Thyroid gland (tissue), 4 donors: ENCODE data around the gene CORO1A. TPM values are rescaled to one million over a fixed set of nuclear protein-coding genes. Genes with fewer than 3 reads are reported as not detected.

Experiments
- DNase-seq, 2 donors: peaks; one replicate each; pipeline ENCODE4 v3.0.0-alpha.2; 2019
- H3K27ac ChIP-seq, 3 donors: fragments of 200-600 bp; sonication (generic); 1 replicate in 2 of 3; 2 replicates in 1 of 3; pipeline ENCODE4 v1.5.1; 2016 to 2019; ENCODE audit warnings: mild to moderate bottlenecking in 1 of 3, moderate library complexity in 1 of 3
- H3K27me3 ChIP-seq: fragments of 200-600 bp; sonication (generic); one replicate; pipeline ENCODE4 v1.5.1; 2019
- H3K36me3 ChIP-seq, 2 donors: fragments of 200-600 bp; sonication (generic); one replicate each; pipeline ENCODE4 v1.5.1; 2016 to 2019
- H3K4me1 ChIP-seq, 2 donors: fragments of 200-600 bp; sonication (generic); one replicate each; pipeline ENCODE4 v1.5.1; 2017 to 2019
- H3K4me3 ChIP-seq, 3 donors: fragments of 200-600 bp; sonication (generic); replicated peaks in 1 of 3; 1 replicate in 2 of 3; 2 replicates in 1 of 3; pipeline ENCODE4 v1.5.1; 2016; ENCODE audit warnings: mild to moderate bottlenecking in 1 of 3
- H3K9me3 ChIP-seq: fragments of 200-600 bp; sonication (generic); one replicate; pipeline ENCODE4 v1.5.1; 2017
- CTCF ChIP-seq, 6 experiments: fragments of 200-600 bp in 3 of 6; fragments of 450-650 bp in 3 of 6; sonication (generic) in 3 of 6; IDR thresholded peaks; one replicate each; pipeline ENCODE4 v1.5.1; 2016 to 2019; ENCODE audit warnings: antibody characterized with exemption in 6 of 6, mild to moderate bottlenecking in 2 of 6, inconsistent platforms in 1 of 6, moderate library complexity in 1 of 6
- POLR2A ChIP-seq, 2 donors: fragments of 450-650 bp; IDR thresholded peaks; one replicate each; pipeline ENCODE4 v1.6.1; 2017; ENCODE audit warnings: antibody characterized with exemption in 2 of 2, mild to moderate bottlenecking in 2 of 2, moderate library complexity in 1 of 2
- WGBS, 2 donors: methylation state at CpG; one replicate each; pipeline ENCODE4 v1.1.5; 2017; 5-methylcytosine and 5-hydroxymethylcytosine counted together
- intact Hi-C: fragments of 100-400 bp; cut with DNase I; formaldehyde crosslinking; loops from one replicate; pipeline ENCODE4 v1.15.1; 2023
- total RNA-seq, 4 donors: library from RNA; depleted of rRNA; stranded (reverse); fragments of >200 nt; gene quantifications; one replicate each; pipeline ENCODE4 v1.2.3, GENCODE V29; 2016

The CORO1A gene
- 10 to 100 TPM in 3 of 4 donors, 1 to 10 TPM in 1; 7.3 to 14.8 (median 11.2) TPM for total RNA-seq

GRCh38 chr16:30183233-30184095, at the start of gene CORO1A:
TSS of gene CORO1A (plus strand) at chr16:30183602. CDS start at chr16:30185210, 1,608 bp downstream.
- peak; percentile 75 to 82 for DNase-seq

GRCh38 chr16:30136971-30137605, 46.3 kb upstream of the CORO1A start:
- Histone ChIP-seq H3K36me3 (no peaks in the 10 kb centered on the region), H3K4me3 (no peak overlapping the region), H3K9me3 (no peaks in the 10 kb centered on the region), H3K27ac (no peak overlapping the region), H3K4me1 (peaks cover 0 to 11% of the 10 kb centered on the region in 2 donors), H3K27me3 (no peaks in the 10 kb centered on the region)
- TF ChIP-seq POLR2A (IDR thresholded peaks at IDR 0.05) (no peak), CTCF (IDR thresholded peaks at IDR 0.05) (no peak)
- intact Hi-C loops, result no loop called here
- no peak for DNase-seq
- 83 to 86% methylated on average over 11 of the region's 11 CpGs for WGBS, 2 donors

More at GRCh38 chr16:30183233-30184095, at the start of gene CORO1A:
- peak within 1 kb of the TSS; percentile 51 to 68 (median 53) for H3K27ac ChIP-seq
- no peaks in the 10 kb centered on the region for H3K9me3 ChIP-seq
- H3K36me3 ChIP-seq, result no peaks in the 10 kb centered on the region
- WGBS, 2 donors, result 3 to 10% methylated on average over 8 to 15 of the region's 81 CpGs
- intact Hi-C loops, result no loop called here
- TF ChIP-seq POLR2A (IDR thresholded peaks at IDR 0.05) (peak in 1 of 2 donors; percentile 51), CTCF (IDR thresholded peaks at IDR 0.05) (no peak)
- peaks cover 7 to 10% of the 10 kb centered on the region in 2 donors for H3K4me1 ChIP-seq
- H3K4me3 ChIP-seq, result peak within 1 kb of the TSS; percentile 27 to 41 (median 35)
- H3K27me3 ChIP-seq, result no peaks in the 10 kb centered on the region

- H3K27me3 ChIP-seq, result no peaks in the 10 kb centered on the region
- no peaks in the 10 kb centered on the region for H3K9me3 ChIP-seq
- WGBS, 2 donors, result 76 to 85% methylated on average over 8 of the region's 8 CpGs
- TF ChIP-seq POLR2A (IDR thresholded peaks at IDR 0.05) (no peak), CTCF (IDR thresholded peaks at IDR 0.05) (no peak)
- no peak overlapping the region for H3K27ac ChIP-seq
- no peak overlapping the region for H3K4me3 ChIP-seq
- DNase-seq, result no peak
- H3K36me3 ChIP-seq, result no peaks in the 10 kb centered on the region
- intact Hi-C loops, result no loop called here
- H3K4me1 ChIP-seq, result peaks cover 0 to 3% of the 10 kb centered on the region in 2 donors
These were observed 45.5 kb upstream of the CORO1A start for GRCh38 chr16:30137897-30138296.

GRCh38 chr16:30139583-30140481, 43.6 kb upstream of the CORO1A start:
- intact Hi-C loops, result no loop called here
- TF ChIP-seq CTCF (IDR thresholded peaks at IDR 0.05), result no peak
- TF ChIP-seq POLR2A (IDR thresholded peaks at IDR 0.05), result no peak
- no peaks in the 10 kb centered on the region for H3K36me3 ChIP-seq
- H3K27ac ChIP-seq, result no peak overlapping the region
- H3K4me3 ChIP-seq, result no peak overlapping the region
- no peaks in the 10 kb centered on the region for H3K4me1 ChIP-seq
- 78 to 82% methylated on average over 13 of the region's 13 CpGs for WGBS, 2 donors
- DNase-seq, result no peak
- H3K9me3 ChIP-seq, result no peaks in the 10 kb centered on the region
- H3K27me3 ChIP-seq, result no peaks in the 10 kb centered on the region
